Measurements from ENCODE around the gene EYA4. TPM values are rescaled to one million over a fixed set of nuclear protein-coding genes. Genes with fewer than 3 reads are reported as not detected.

Gene EYA4, protein sequence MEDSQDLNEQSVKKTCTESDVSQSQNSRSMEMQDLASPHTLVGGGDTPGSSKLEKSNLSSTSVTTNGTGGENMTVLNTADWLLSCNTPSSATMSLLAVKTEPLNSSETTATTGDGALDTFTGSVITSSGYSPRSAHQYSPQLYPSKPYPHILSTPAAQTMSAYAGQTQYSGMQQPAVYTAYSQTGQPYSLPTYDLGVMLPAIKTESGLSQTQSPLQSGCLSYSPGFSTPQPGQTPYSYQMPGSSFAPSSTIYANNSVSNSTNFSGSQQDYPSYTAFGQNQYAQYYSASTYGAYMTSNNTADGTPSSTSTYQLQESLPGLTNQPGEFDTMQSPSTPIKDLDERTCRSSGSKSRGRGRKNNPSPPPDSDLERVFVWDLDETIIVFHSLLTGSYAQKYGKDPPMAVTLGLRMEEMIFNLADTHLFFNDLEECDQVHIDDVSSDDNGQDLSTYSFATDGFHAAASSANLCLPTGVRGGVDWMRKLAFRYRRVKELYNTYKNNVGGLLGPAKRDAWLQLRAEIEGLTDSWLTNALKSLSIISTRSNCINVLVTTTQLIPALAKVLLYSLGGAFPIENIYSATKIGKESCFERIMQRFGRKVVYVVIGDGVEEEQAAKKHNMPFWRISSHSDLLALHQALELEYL
- total RNA-seq: 1 to 10 TPM; 7.2 to 8.5 TPM
- long read RNA-seq, partial matches to known transcripts: 1 of 2 reads
- long read RNA-seq, other reads (novel, unspliced or antisense): 1 of 2 reads

DNA sequence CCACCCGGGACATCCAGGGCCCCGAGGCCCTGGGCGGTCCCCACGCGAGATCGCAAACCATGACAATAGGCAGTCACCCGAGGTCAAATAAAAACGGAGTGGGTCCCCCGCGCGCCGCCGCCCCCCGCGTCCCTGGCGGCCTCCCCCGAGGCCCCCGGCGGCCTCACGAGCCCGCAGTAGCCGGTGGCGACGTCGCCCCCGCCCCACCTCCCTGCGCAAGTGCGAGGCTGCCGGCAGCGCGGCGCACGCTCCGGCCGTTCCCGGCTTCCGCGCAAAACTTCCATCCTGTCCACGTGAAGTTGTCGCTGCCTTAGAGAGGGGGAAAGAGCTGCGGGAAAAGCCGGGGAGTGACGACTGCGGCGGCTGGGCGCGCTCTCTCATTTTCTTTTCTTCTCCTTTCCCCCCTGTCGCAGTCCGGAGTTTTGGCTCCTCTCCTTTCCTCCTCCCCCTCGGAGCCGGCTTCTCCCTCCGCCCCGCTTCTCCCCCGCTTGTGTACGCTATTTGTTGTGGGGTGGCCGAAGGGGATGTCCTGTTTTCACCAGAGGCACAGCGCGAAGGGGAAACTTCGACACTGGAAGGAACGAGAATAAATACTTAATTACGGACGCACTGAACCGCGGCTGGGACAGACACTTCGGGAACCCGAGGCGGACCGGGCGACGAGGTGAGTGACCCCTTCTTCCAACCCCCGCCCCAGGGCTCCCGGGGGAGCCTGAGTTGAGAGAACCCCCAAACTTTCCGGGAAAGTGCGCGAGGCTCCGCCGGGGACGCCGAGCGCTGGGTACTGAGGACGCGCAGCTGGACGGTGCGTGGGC lies at the start of gene EYA4:
Gene EYA4 (plus strand): TSS at position 272 of the 815 bp plus-strand sequence. CDS start 33,424 bp downstream, outside the sequence.
- intact Hi-C loops (cut with DNase I): no loop called here
- DNase-seq: peak; percentile 34
- ATAC-seq: peak; percentile 71 to 77

DNA sequence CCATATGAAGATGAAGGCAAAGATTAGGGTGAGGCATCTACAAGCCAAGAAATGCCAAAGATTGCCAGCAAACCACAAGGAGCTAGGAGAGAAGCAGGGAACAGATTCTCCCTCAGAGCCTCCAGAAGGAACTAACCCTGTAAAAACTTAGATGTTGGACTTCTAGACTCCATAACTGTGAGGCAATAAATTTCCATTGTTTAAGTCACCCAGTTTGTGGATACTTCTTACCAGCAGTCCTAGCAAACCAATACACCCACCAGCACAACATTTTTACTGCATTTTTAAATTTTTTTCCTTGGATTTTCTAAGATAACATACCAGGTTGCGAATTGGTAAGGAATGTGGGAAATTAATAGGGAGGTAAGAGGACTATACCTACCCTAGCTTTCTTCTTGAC lies 47.8 kb upstream of the EYA4 start:
- intact Hi-C loops (cut with DNase I): no loop called here
- ATAC-seq: no peak
- DNase-seq: no peak

DNA sequence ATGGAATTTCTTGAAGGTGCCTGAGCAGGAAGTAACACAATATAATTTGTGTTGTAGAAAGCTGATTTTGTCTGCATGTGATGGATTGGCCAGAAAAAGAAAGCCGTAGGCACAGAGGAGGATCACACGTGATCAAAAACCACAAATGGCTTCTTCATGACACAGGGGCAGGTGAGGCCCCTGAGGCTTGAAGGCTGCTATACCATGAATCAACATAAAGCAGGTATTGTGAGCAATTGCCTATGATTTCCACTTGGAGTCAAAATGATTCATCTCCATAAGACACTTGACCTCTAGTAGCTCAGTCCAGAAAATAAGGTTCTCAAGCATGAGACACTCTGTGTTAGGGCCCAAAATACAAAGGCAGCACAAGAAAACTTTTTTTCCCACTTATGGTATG lies 42.4 kb upstream of the EYA4 start:
- intact Hi-C loops (cut with DNase I): no loop called here
- ATAC-seq (no peak), DNase-seq (no peak)

DNA sequence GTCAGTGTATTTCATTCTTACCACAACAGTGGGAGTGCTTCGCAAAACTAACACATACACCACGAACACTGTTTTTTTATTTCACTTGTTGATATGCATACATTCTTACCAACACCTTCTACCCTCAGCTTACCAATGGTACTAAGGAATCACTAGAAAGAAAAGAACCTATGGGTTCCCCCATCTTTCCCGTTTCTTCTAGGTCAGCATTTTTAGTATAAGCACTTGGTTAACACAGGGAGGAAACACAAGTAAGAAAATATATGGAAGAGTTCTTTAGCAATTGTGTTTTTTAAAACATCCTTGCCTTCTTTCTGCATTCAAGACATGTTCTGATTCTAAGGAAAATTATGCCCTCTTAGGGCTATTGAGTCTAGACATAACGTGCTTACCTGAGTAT lies 39.9 kb upstream of the EYA4 start:
- intact Hi-C loops (cut with DNase I): no loop called here
- ATAC-seq: no peak
- DNase-seq: no peak

DNA sequence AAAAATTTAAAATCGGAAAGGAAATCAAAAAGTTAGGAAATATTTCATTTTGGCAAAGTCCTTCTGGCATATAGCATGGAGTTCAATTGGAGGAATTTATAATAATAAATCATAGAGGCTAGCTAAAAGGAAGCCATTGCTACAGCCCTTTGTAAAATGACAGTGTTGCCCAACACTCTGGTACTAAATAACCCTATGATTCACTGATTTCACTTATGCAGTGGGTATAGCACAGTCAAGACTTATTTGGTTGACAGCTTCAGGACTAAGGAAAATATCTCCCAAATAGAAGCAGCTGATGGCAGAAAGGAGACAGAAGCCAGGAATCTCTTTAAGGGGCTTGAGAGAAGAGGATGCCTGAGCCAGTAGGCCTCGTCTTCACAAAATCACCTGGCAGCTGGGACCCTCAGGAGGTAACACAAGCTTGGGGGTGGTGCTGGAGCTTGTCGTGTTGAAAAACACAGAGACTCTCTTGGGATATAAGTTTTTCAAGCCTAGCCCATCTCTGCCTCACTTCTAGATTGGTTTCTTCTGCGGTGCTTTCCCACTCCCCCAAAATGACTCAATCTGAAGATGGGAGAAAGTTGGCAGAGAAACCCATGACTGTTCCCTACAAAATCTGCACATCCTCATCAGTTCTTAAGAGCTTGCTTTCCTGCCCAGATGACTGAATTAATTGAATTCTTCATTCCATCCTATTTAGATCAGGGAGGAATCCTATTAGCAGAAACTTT lies 38.4 kb upstream of the EYA4 start:
- DNase-seq (no peak), ATAC-seq (no peak)
- intact Hi-C loops (cut with DNase I): no loop called here

DNA sequence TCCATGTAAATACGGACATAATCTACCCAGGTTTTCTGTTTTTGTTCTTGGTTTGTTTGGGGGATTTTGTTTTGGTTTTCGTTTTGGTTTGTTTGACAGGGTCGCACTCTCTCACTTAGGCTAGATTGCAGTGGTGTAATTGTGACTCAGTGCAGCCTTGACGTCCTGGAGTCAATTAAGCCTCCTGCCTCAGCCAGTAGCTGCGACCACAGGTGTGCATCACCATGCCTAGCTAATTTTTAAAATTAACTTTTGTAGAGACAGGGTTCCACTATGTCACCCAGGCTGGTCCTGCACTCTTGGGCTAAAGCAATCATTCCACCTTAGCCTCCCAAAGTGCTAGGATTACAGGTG lies 37.8 kb upstream of the EYA4 start:
- ATAC-seq (no peak), DNase-seq (no peak)
- intact Hi-C loops (cut with DNase I): no loop called here

DNA sequence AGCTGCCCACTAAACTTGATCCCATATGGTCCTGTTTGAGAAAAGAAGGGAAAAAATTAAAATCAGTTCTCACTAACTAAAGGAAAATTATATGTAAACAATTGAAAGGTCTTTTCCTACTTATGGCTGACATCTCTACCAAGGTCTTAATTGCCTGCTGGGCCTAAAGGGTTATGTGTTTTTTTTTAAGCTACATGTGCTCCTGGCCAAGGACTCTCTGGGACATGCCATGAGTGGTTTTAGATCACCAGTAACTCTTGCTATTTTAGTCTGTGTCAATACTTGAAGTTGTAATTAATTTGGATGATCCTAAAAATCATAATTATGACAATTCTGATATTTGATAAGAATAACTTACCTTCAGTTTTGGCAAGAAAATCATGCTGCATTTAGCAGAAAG lies 35.9 kb upstream of the EYA4 start:
- DNase-seq (no peak), ATAC-seq (no peak)
- intact Hi-C loops (cut with DNase I): no loop called here

DNA sequence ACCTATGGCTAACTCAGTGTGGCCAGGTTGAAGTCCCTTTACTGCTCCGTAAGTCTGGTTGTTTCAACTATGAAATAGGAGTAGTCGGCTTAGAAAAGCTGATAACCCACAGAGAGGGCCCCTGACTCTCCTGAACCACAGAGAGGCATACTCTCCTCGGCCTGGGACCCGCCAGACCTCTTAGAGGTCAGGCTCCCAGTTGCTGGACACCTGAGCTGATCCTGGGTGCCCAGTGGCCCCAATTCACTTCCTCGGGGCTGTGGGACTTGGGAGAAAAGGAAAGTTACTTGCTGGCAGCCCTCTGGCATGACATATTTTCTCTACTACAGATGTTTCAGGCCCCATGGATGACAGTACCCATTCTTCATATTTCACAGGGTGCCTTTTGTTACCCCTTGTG lies 34.2 kb upstream of the EYA4 start:
- ATAC-seq (no peak), DNase-seq (no peak)
- intact Hi-C loops (cut with DNase I): no loop called here

DNA sequence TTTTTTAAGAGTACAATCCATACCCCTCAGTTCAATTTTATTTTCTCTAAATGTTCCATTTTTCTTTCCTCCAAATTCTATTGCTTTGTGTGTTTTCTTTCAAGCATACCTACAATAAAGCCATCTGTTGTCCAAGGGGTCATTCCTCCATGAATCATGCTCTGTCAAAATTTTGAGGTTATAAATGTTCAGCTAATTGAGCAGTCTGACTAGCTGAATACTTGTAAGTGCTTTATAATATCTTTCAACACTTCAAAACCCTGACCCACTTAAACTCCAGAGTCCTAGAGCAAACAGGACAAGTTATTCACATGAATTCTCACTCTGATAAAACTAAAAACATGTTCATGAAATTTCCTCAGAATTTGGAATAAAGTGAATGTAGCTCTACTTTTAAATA lies 33.4 kb upstream of the EYA4 start:
- intact Hi-C loops (cut with DNase I): no loop called here
- ATAC-seq (no peak), DNase-seq (no peak)

DNA sequence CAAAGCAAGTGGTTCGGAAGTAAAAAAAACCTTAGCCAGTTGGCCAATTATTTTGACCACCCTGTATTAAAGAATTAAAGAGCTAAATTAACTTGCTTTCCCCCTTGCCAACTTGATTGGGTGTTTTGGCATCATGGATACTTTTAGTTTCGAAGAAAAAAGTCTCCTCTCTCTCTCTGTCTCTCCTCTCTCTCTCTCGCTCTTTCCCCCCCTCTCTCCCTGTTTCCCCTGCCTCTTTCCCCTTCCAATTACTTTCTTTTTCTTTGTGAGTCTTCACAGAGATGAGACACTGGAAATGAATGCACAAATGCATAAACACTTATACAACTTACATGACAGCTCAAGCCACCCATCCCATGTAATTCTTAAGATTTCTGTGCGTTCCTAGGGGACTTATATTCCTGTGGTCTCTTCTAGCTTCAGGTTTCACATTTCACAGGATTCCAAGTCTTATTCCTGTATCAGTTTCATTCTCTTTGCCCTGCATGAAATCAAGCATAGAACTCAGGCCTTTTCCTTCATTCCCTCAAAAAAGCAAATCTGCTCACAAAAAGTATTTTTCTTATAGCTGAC lies 32.9 kb upstream of the EYA4 start:
- intact Hi-C loops (cut with DNase I): no loop called here
- DNase-seq: no peak
- ATAC-seq: no peak

DNA sequence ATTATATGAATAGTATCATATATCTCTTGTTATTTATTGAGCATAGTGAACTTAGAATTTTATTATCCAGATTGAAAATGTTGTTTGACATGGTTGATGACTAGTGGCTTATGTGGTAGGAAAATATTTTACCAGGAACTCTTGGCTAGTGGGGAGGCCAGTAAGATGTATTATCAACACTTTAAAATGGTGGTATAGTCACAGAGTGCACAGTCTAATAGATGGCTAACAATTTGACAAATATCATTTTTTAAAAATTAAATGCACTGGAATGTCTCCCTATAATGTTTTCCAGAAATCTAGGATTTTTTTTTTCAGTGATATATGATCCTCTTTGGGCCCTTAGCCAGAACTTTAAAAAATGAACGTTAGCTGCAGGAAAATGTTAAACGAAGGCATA lies 26.9 kb upstream of the EYA4 start:
- intact Hi-C loops (cut with DNase I): no loop called here
- no peak for DNase-seq
- ATAC-seq: no peak

DNA sequence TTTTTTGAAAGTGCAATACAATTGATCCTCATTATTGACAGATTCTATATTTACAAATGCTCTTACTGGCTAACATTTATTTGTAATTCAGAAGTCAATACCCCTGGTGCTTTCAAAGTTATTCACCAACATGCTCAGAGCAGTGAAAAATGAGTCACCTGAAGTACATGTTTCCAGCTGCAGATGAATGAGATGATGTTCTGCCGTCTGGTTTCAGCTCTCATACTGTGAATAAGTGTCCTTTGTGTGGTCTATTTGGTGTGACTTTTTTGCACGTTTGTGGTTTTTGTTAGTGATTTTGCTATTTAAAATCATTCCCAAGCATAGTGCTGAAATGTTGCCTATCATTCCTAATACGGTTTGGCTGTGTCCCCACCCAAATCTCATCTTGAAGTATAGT lies 22.3 kb upstream of the EYA4 start:
- ATAC-seq: no peak
- DNase-seq: no peak
- intact Hi-C loops (cut with DNase I): no loop called here

DNA sequence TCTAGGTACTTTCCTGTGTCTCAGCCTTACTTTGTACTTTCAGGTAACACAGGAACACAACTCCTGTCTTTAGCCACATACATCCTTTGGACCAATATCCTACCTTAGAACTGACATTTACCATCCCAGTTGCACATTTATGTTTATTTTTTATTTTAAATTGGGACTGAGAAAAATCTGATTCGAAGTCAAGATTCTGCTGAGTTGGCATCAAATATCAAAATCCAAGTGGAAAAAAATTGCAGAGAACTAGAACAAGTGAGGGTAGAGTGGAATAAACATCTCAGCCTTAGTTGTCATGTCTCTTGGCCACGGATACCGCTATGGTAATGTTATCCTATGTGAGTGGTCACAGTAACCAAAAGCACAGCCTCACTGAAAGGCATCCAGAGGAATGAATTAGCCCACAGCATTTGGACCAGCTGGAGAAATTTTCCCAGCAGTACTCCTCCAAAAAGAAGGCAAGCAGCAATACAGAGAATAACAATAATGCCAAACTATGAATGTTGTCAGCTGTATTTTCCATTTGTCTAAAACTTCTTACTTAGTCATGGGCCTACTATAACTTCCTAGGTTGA lies 17.6 kb upstream of the EYA4 start:
- intact Hi-C loops (cut with DNase I): no loop called here
- DNase-seq (no peak), ATAC-seq (no peak)

DNA sequence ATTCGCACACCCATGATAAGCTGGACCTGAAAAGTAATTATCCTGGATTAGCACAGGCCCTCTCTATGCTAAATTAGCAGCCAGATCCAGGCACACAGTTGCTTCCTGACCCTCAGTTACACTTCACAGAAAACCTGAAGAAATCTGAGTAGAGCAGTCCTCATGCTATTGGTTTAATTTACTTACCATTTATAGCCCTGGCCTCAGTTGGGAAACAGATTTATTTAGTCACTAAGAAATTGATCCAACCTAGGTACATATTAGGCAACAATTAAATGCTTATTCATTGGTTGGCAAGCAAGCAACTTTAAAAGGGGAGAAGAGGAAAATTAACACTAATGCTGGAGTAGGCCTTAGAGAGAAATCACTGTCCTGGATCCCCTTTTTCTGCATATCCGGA lies 15.6 kb upstream of the EYA4 start:
- intact Hi-C loops (cut with DNase I): no loop called here
- ATAC-seq (no peak), DNase-seq (no peak)

DNA sequence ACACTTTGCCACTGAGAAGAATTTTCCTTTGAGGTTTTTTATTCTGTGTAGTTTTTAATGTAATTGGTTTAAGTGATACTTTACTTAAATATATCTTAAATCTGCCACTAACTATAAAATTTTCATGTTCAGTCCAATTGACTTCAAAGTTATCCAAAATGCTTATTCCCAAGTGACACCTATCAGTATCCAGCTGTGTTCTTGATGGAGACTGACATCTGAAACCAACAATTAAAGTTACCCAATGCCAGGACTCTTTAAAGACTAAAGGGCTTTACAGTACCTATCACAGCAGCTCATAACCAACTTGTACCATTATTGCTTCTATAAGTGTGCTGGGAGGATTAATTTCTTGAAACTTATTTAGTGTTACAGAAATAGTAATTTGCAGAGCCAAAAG lies 13.8 kb upstream of the EYA4 start:
- intact Hi-C loops (cut with DNase I): no loop called here
- DNase-seq (no peak), ATAC-seq (no peak)

DNA sequence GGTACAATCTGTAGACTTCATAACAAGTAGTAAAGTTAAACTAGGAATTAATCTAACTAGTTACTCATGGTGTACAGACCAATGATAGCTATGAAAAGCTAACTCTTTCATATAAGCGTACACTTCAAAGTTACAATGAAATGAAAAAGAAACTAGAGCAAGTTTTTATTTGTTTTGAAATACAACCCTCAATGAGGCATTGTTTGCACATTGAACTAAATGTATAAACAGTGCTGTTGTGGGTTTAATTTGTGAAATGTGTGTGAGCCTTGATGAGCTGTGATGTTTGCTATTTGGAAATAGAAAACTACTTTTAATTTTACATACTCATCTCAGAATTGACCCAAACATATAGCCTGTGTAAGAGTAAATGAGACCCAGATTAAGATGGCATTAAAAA lies 11.1 kb upstream of the EYA4 start:
- ATAC-seq (no peak), DNase-seq (no peak)
- intact Hi-C loops (cut with DNase I): no loop called here

DNA sequence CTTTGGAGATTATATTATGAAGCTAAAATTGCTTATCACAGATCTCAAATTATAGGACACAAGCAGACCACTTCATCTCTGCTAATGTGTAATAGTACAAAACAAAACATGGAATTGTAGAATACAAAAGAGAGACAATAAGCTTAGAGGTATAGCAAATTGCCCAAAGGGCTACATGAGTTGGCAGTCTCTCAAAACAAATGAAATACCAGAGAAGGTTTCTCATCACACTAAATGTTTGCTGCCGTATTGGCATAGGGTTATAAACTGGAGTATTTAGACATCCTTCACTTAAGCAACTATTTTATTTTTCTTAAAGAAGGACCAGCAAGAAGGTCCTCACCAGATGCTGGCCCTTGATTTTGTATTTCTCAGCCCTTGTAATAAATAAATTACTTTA lies 5.9 kb upstream of the EYA4 start:
- intact Hi-C loops (cut with DNase I): no loop called here
- ATAC-seq: no peak
- DNase-seq: no peak

DNA sequence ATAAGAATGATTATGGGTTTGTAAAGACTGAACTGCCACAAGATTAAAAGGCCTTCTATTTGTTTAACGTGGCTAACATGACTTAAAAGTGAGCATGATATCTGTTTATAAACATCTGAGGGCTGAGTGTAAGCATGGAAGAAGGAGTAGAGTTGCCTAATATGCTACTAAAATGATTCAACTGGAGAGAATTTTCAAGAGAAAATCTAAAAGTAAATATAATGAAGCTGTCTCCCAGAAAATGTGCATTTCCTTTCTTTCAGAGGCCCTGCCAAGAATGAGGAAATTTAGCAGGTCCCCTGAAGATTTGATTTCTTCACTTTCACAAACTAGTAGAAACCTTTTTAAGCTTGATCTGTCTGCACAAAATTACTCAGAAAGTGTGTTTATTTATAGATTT lies 4.2 kb upstream of the EYA4 start:
- ATAC-seq (peak in 1 of 2 donors; percentile 9), DNase-seq (no peak)
- intact Hi-C loops (cut with DNase I): no loop called here

DNA sequence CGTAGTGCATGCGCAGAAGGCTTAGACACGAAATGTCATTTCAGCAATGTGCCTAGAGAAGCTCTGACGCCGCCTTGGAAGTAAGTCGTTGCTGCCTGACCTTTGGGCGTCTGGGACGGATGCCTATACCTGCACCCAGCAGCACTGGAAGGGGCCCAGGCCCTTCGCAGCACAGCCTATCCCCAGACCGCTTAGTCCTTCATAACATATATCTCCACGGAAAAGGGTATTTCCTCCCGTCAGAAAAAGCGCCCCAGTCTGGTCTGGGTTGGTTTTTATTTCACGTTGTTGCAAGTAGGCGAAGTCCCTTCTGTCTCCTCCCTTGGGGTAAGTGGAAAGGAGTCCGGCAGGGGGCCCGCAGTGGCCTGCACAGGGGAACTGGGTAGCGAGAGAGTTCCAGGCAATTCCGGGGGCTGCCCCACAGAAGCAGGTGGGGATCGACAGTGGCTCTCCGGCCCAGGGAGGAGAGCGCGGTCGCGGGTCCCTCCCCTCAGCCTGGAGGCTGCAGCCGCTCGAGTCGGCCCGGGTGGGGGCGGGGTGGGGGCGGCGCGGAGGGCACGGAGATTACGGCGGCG lies 559 bp upstream of the EYA4 start:
- intact Hi-C loops (cut with DNase I): no loop called here
- no peak for DNase-seq
- peak; percentile 62 to 67 for ATAC-seq
